ENCODE measurements around the gene ASTN2.

Gene ASTN2

GRCh38 chr9:116565986-116566385 lies 848.9 kb downstream of the ASTN2 start:
- H3K27ac ChIP-seq (ENCODE audit: low read length) = no peak overlapping the region
- H2AFZ ChIP-seq (ENCODE audit: low read length) = no peak overlapping the region

GRCh38 chr9:116564266-116564793 lies 850.5 kb downstream of the ASTN2 start:
- no peak overlapping the region for H3K27ac ChIP-seq (ENCODE audit: low read length)
- no peak overlapping the region for H3K9ac ChIP-seq (ENCODE audit: low read length)
- no peaks in the 10 kb centered on the region for H3K36me3 ChIP-seq (replicated peaks; ENCODE audit: insufficient read depth, low read length)
- TF ChIP-seq EZH2phosphoT487 (IDR thresholded peaks at IDR 0.05; ENCODE audit: low read length) = no peak
- no peak for TF ChIP-seq CTCF (IDR thresholded peaks at IDR 0.05; ENCODE audit: low read length)
- TF ChIP-seq EZH2 (optimal IDR thresholded peaks at IDR 0.05; ENCODE audit: low read depth, low read length) = no peak
- no peaks in the 10 kb centered on the region for H4K20me1 ChIP-seq (ENCODE audit: insufficient read depth, low read length)
- no peak overlapping the region for H3K4me2 ChIP-seq (ENCODE audit: low read depth, low read length)
- no peaks in the 10 kb centered on the region for H3F3A ChIP-seq (ENCODE audit: insufficient read depth, low read length)
- no peak for DNase-seq
- H3K27me3 ChIP-seq (replicated peaks; ENCODE audit: insufficient read depth, low read length) = no peaks in the 10 kb centered on the region
- no peak overlapping the region for H2AFZ ChIP-seq (ENCODE audit: low read length)
- no peak overlapping the region for H3K4me3 ChIP-seq (ENCODE audit: low read length)
- no peaks in the 10 kb centered on the region for H3K9me3 ChIP-seq (replicated peaks; ENCODE audit: insufficient read depth, low read length)
- no peaks in the 10 kb centered on the region for H3K79me2 ChIP-seq (ENCODE audit: low read length)
- no peaks in the 10 kb centered on the region for H3K4me1 ChIP-seq (ENCODE audit: low read length)
- H3K9me2 ChIP-seq (replicated peaks; ENCODE audit: insufficient read depth, low read length) = no peaks in the 10 kb centered on the region

More at GRCh38 chr9:116565986-116566385, 848.9 kb downstream of the ASTN2 start:
- TF ChIP-seq EZH2phosphoT487 (IDR thresholded peaks at IDR 0.05; ENCODE audit: low read length) = no peak
- no peak for TF ChIP-seq EZH2 (optimal IDR thresholded peaks at IDR 0.05; ENCODE audit: low read depth, low read length)
- no peak for TF ChIP-seq CTCF (IDR thresholded peaks at IDR 0.05; ENCODE audit: low read length)
- no peaks in the 10 kb centered on the region for H3F3A ChIP-seq (ENCODE audit: insufficient read depth, low read length)
- H3K36me3 ChIP-seq (replicated peaks; ENCODE audit: insufficient read depth, low read length) = no peaks in the 10 kb centered on the region
- no peak for DNase-seq
- no peaks in the 10 kb centered on the region for H4K20me1 ChIP-seq (ENCODE audit: insufficient read depth, low read length)
- no peaks in the 10 kb centered on the region for H3K27me3 ChIP-seq (replicated peaks; ENCODE audit: insufficient read depth, low read length)
- H3K79me2 ChIP-seq (ENCODE audit: low read length) = no peaks in the 10 kb centered on the region
- no peaks in the 10 kb centered on the region for H3K9me2 ChIP-seq (replicated peaks; ENCODE audit: insufficient read depth, low read length)
- H3K4me3 ChIP-seq (ENCODE audit: low read length) = no peak overlapping the region
- no peaks in the 10 kb centered on the region for H3K9me3 ChIP-seq (replicated peaks; ENCODE audit: insufficient read depth, low read length)
- no peak overlapping the region for H3K9ac ChIP-seq (ENCODE audit: low read length)
- H3K4me2 ChIP-seq (ENCODE audit: low read depth, low read length) = no peak overlapping the region
- H3K4me1 ChIP-seq (ENCODE audit: low read length) = no peaks in the 10 kb centered on the region

GRCh38 chr9:116558818-116559540 lies 855.9 kb downstream of the ASTN2 start:
- H3F3A ChIP-seq (ENCODE audit: insufficient read depth, low read length) = no peaks in the 10 kb centered on the region
- H2AFZ ChIP-seq (ENCODE audit: low read length) = no peak overlapping the region
- no peaks in the 10 kb centered on the region for H3K79me2 ChIP-seq (ENCODE audit: low read length)
- no peaks in the 10 kb centered on the region for H3K27me3 ChIP-seq (replicated peaks; ENCODE audit: insufficient read depth, low read length)
- H3K9ac ChIP-seq (ENCODE audit: low read length) = no peak overlapping the region
- H3K4me3 ChIP-seq (ENCODE audit: low read length) = no peak overlapping the region
- no peak overlapping the region for H3K4me2 ChIP-seq (ENCODE audit: low read depth, low read length)
- H3K27ac ChIP-seq (ENCODE audit: low read length) = no peak overlapping the region
- no peaks in the 10 kb centered on the region for H3K9me3 ChIP-seq (replicated peaks; ENCODE audit: insufficient read depth, low read length)
- no peaks in the 10 kb centered on the region for H3K4me1 ChIP-seq (ENCODE audit: low read length)
- H4K20me1 ChIP-seq (ENCODE audit: insufficient read depth, low read length) = no peaks in the 10 kb centered on the region
- no peaks in the 10 kb centered on the region for H3K9me2 ChIP-seq (replicated peaks; ENCODE audit: insufficient read depth, low read length)
- no peaks in the 10 kb centered on the region for H3K36me3 ChIP-seq (replicated peaks; ENCODE audit: insufficient read depth, low read length)
- DNase-seq = no peak
- TF ChIP-seq CTCF (IDR thresholded peaks at IDR 0.05; ENCODE audit: low read length) = no peak
- TF ChIP-seq EZH2 (optimal IDR thresholded peaks at IDR 0.05; ENCODE audit: low read depth, low read length) = no peak
- TF ChIP-seq EZH2phosphoT487 (IDR thresholded peaks at IDR 0.05; ENCODE audit: low read length) = no peak

Measured in MM.1S (cell line).